ENCODE results near the gene SH3YL1.

SH3YL1 gene

DNA sequence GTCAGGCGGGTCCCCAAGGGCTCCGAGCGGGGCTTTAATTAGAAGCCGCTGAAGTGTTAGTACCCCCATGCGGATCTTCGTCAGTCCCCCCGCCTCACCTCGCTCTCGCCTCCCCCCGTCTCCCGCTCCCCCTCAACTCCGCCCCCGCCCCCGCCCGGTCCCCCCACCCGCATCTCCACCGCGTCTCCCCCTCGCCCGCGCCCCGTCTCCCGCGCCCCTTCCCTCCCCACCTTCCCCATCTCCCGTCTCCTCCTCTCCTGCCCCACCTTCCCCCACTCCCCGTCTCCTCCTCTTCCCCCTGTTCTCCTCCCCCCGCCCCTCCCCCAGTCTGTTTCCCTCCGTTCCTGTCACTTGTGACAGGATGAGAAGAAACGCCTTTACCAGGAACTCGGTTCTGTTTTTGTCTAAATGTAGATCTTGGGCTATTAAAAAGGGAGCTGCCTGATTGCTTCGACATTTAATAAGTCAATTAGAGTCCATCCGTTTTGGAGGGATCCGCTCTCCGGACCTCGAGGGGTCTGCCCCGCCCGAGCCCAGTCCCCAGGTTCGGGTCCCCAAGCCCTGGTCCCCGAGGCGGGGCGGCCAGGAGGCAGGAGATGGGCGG lies 25.0 kb upstream of the SH3YL1 start:
- H3K27me3 ChIP-seq (ENCODE audit: control insufficient read depth, low read length): peaks cover 19% of the 10 kb centered on the region
- TF ChIP-seq, protein P1, sequence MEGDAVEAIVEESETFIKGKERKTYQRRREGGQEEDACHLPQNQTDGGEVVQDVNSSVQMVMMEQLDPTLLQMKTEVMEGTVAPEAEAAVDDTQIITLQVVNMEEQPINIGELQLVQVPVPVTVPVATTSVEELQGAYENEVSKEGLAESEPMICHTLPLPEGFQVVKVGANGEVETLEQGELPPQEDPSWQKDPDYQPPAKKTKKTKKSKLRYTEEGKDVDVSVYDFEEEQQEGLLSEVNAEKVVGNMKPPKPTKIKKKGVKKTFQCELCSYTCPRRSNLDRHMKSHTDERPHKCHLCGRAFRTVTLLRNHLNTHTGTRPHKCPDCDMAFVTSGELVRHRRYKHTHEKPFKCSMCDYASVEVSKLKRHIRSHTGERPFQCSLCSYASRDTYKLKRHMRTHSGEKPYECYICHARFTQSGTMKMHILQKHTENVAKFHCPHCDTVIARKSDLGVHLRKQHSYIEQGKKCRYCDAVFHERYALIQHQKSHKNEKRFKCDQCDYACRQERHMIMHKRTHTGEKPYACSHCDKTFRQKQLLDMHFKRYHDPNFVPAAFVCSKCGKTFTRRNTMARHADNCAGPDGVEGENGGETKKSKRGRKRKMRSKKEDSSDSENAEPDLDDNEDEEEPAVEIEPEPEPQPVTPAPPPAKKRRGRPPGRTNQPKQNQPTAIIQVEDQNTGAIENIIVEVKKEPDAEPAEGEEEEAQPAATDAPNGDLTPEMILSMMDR (IDR thresholded peaks at IDR 0.05; ENCODE audit: low read depth, low read length, poor library complexity, severe bottlenecking): no peak
- no peak for TF ChIP-seq EZH2phosphoT487 (IDR thresholded peaks at IDR 0.05; ENCODE audit: borderline replicate concordance, low read length)
- H3K79me2 ChIP-seq (ENCODE audit: control insufficient read depth, low read length): no peaks in the 10 kb centered on the region
- H3K4me2 ChIP-seq (ENCODE audit: low read length): peak overlapping the region; percentile 31; the same call in 1 of the 2 replicates
- H3K9me2 ChIP-seq (replicated peaks; ENCODE audit: control insufficient read depth, low read length): no peaks in the 10 kb centered on the region
- no peak overlapping the region for H3K27ac ChIP-seq (ENCODE audit: low read depth, low read length)
- no peaks in the 10 kb centered on the region for H3K9me3 ChIP-seq (ENCODE audit: control insufficient read depth, insufficient read depth, low read length)
- H4K20me1 ChIP-seq (ENCODE audit: control insufficient read depth, insufficient read depth, low read depth, low read length): no peaks in the 10 kb centered on the region
- H3K4me1 ChIP-seq (ENCODE audit: control insufficient read depth, low read length): no peaks in the 10 kb centered on the region
- H3F3A ChIP-seq (ENCODE audit: control insufficient read depth, insufficient read depth): 0 out of 2 replicates have a peak, but pooled peaks cover 2% of the 10 kb centered on the region
- no peak overlapping the region for H3K4me3 ChIP-seq (ENCODE audit: low read length)
- H3K36me3 ChIP-seq (ENCODE audit: control insufficient read depth, low read length): no peaks in the 10 kb centered on the region

DNA sequence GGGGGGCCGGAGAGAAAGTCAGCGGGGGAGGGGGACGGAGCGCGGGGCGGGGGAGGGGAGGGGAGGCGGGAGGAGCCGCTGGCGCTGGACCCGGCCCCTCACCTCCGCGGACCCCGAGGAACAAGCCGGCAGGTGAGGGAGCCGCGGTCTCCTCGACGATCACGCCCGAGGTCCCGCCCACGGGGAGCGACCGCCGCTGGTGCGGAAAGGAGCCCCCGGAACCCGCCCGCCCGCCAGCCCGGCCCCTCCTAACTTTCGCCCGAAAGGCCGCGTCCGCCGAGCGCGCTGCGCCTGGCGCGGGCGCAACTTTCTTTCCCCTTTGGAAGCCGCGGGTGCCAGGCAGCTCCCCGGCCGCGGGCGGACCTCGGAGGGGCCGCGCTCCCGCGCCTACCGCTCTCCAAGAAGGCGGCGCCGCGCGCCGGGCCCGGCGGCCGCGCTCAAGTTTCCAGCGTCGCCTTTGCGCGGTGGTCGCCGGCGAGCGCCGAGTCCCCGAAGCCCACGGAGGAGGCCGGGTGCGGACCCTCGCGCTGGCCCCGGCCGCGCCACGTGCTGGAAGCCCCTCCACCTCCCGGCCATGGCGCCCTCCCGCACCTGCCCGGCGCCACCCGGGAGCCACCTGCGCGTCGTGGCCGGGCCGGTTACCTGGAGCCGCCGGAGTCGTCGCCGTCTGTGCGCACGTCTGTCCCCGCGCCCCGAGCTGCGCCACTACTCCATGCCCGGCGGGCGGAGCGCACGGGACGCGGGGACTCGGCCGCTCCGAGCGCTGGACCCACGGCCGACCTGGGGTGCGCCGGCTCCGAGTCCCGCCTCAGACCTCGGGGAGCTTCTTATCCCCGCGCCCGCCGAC lies 24.3 kb upstream of the SH3YL1 start, which contains the start of gene ALKAL2:
Gene ALKAL2 (minus strand): TSS at position 181 of the 847 bp plus-strand sequence. CDS start 256 bp downstream, outside the sequence.
- no peaks in the 10 kb centered on the region for H3K36me3 ChIP-seq (ENCODE audit: control insufficient read depth, low read length)
- H3K4me3 ChIP-seq (ENCODE audit: low read length): 0 out of 2 replicates have a peak within 1 kb of the TSS, but pooled peaks have one; percentile 24
- H3K4me1 ChIP-seq (ENCODE audit: control insufficient read depth, low read length): no peaks in the 10 kb centered on the region
- H3K27ac ChIP-seq (ENCODE audit: low read depth, low read length): no peak within 1 kb of the TSS
- H4K20me1 ChIP-seq (ENCODE audit: control insufficient read depth, insufficient read depth, low read depth, low read length): no peaks in the 10 kb centered on the region
- H3K9me3 ChIP-seq (ENCODE audit: control insufficient read depth, insufficient read depth, low read length): no peaks in the 10 kb centered on the region
- peaks cover 2% of the 10 kb centered on the region; the same call in 1 of the 2 replicates for H3F3A ChIP-seq (ENCODE audit: control insufficient read depth, insufficient read depth)
- TF ChIP-seq, protein P1 (IDR thresholded peaks at IDR 0.05; ENCODE audit: low read depth, low read length, poor library complexity, severe bottlenecking): no peak
- TF ChIP-seq EZH2phosphoT487 (IDR thresholded peaks at IDR 0.05; ENCODE audit: borderline replicate concordance, low read length): no peak
- H3K4me2 ChIP-seq (ENCODE audit: low read length): peak within 1 kb of the TSS; percentile 7; the same call in 1 of the 2 replicates
- H3K9me2 ChIP-seq (replicated peaks; ENCODE audit: control insufficient read depth, low read length): no peaks in the 10 kb centered on the region
- no peaks in the 10 kb centered on the region for H3K79me2 ChIP-seq (ENCODE audit: control insufficient read depth, low read length)
- peaks cover 19% of the 10 kb centered on the region for H3K27me3 ChIP-seq (ENCODE audit: control insufficient read depth, low read length)

DNA sequence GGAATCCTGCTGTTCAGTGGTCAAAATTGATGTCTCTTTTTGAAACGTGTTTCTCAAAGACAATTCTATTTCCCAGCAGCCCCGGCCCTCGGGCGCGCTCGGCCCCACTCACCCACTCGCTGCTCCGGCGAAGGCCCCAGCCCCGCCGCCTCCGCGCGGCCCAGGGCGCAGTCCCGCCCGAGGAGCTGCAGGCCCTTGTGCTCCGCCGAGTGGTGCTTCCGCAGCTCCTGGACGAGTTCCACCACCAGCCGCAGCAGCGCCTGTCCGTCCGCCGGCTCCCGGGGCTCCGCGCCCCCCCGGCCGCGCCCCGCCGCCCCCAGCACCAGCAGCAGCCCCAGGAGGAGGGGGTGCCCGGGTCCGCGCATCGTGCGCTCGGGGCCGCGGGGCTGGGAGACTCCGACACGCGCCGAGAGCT lies 23.6 kb upstream of the SH3YL1 start:
- Histone ChIP-seq H3K4me2 (ENCODE audit: low read length) (peak overlapping the region; percentile 7; the same call in 1 of the 2 replicates), H3K4me3 (ENCODE audit: low read length) (0 out of 2 replicates have a peak overlapping the region, but pooled peaks have one; percentile 24)

More for the DNA sequence above, 23.6 kb upstream of the SH3YL1 start:
- Histone ChIP-seq H3K79me2 (ENCODE audit: control insufficient read depth, low read length) (no peaks in the 10 kb centered on the region), H3K4me1 (ENCODE audit: control insufficient read depth, low read length) (no peaks in the 10 kb centered on the region), H3F3A (ENCODE audit: control insufficient read depth, insufficient read depth) (peaks cover 2% of the 10 kb centered on the region; the same call in 1 of the 2 replicates), H3K27me3 (ENCODE audit: control insufficient read depth, low read length) (peaks cover 19% of the 10 kb centered on the region), H3K9me2 (replicated peaks; ENCODE audit: control insufficient read depth, low read length) (no peaks in the 10 kb centered on the region), H3K27ac (ENCODE audit: low read depth, low read length) (no peak overlapping the region), H4K20me1 (ENCODE audit: control insufficient read depth, insufficient read depth, low read depth, low read length) (no peaks in the 10 kb centered on the region), H3K9me3 (ENCODE audit: control insufficient read depth, insufficient read depth, low read length) (no peaks in the 10 kb centered on the region), H3K36me3 (ENCODE audit: control insufficient read depth, low read length) (no peaks in the 10 kb centered on the region; the same call in 1 of the 2 replicates)
- no peak for TF ChIP-seq EZH2phosphoT487 (IDR thresholded peaks at IDR 0.05; ENCODE audit: borderline replicate concordance, low read length)
- TF ChIP-seq, protein P1 (IDR thresholded peaks at IDR 0.05; ENCODE audit: low read depth, low read length, poor library complexity, severe bottlenecking): no peak
